Nephron (organoid): ENCODE data around the gene SKOR1.

ENCODE experiments used
- H3K27ac Mint-ChIP-seq, 3 experiments: 2 replicates each; pipeline ENCODE4 v1.8.0; 2020; ENCODE audit warnings: mixed read lengths in 3 of 3, mild to moderate bottlenecking in 2 of 3, moderate library complexity in 1 of 3
- H3K27me3 Mint-ChIP-seq: 2 replicates; pipeline ENCODE4 v1.8.0; 2021; ENCODE audit warnings: low read depth, mild to moderate bottlenecking, moderate library complexity, mixed read lengths
- H3K36me3 Mint-ChIP-seq: 2 replicates; pipeline ENCODE4 v1.8.0; 2020; ENCODE audit warnings: low read depth, mixed read lengths
- H3K4me1 Mint-ChIP-seq: 2 replicates; pipeline ENCODE4 v1.8.0; 2020; ENCODE audit warnings: mixed read lengths
- H3K4me3 Mint-ChIP-seq, 3 experiments: 2 replicates each; pipeline ENCODE4 v1.8.0; 2020; ENCODE audit warnings: mild to moderate bottlenecking in 3 of 3, mixed read lengths in 3 of 3, moderate library complexity in 2 of 3
- H3K9me3 Mint-ChIP-seq: 2 replicates; pipeline ENCODE4 v1.8.0; 2020; ENCODE audit warnings: mixed read lengths
- CTCF ChIP-seq, 3 experiments: fragments of 200-600 bp; sonication (generic); IDR thresholded peaks; one replicate each; pipeline ENCODE4 v1.5.0; 2021; ENCODE audit warnings: antibody characterized with exemption in 3 of 3; ENCODE audit not compliant: unreplicated experiment in 3 of 3

The SKOR1 gene

GRCh38 chr15:67832031-67832551 is 6.8 kb downstream of the SKOR1 start:
- Mint-ChIP-seq H3K4me1 (peaks cover 46% of the 10 kb centered on the region), H3K4me3 (peak overlapping the region; percentile 32 to 57 (median 32)), H3K9me3 (no peaks in the 10 kb centered on the region), H3K36me3 (no peaks in the 10 kb centered on the region), H3K27ac (no peak overlapping the region), H3K27me3 (peaks cover 91% of the 10 kb centered on the region)
- TF ChIP-seq CTCF (IDR thresholded peaks at IDR 0.05; ENCODE audit: unreplicated experiment in 3 of 3), result peak in 2 of 3 experiments; percentile 3 to 25

- Mint-ChIP-seq H3K4me1 (peaks cover 53% of the 10 kb centered on the region), H3K27me3 (peaks cover 97% of the 10 kb centered on the region), H3K27ac (no peak overlapping the region), H3K4me3 (peak overlapping the region; percentile 70 to 83 (median 73)), H3K36me3 (no peaks in the 10 kb centered on the region), H3K9me3 (no peaks in the 10 kb centered on the region)
- TF ChIP-seq CTCF (IDR thresholded peaks at IDR 0.05; ENCODE audit: unreplicated experiment in 3 of 3), result no peak
Measured at GRCh38 chr15:67832897-67833709, 7.8 kb downstream of the SKOR1 start.

GRCh38 chr15:67833710-67834511 is 8.6 kb downstream of the SKOR1 start:
- H3K9me3 Mint-ChIP-seq, result no peaks in the 10 kb centered on the region
- H3K4me1 Mint-ChIP-seq, result peaks cover 54% of the 10 kb centered on the region
- H3K4me3 Mint-ChIP-seq, result peak overlapping the region; percentile 73 to 83 (median 78)
- peak; percentile 46 to 63 (median 53) for TF ChIP-seq CTCF (IDR thresholded peaks at IDR 0.05; ENCODE audit: unreplicated experiment in 3 of 3)
- H3K36me3 Mint-ChIP-seq, result no peaks in the 10 kb centered on the region
- H3K27ac Mint-ChIP-seq, result no peak overlapping the region
- H3K27me3 Mint-ChIP-seq, result peaks cover 95% of the 10 kb centered on the region

GRCh38 chr15:67834581-67835296 is 9.4 kb downstream of the SKOR1 start:
- H3K9me3 Mint-ChIP-seq, result no peaks in the 10 kb centered on the region
- H3K4me3 Mint-ChIP-seq, result peak overlapping the region; percentile 80 to 83 (median 82)
- H3K27ac Mint-ChIP-seq, result no peak overlapping the region
- TF ChIP-seq CTCF (IDR thresholded peaks at IDR 0.05; ENCODE audit: unreplicated experiment in 3 of 3), result no peak
- H3K27me3 Mint-ChIP-seq, result peaks cover 92% of the 10 kb centered on the region
- H3K4me1 Mint-ChIP-seq, result peaks cover 51% of the 10 kb centered on the region
- H3K36me3 Mint-ChIP-seq, result no peaks in the 10 kb centered on the region

- no peak for TF ChIP-seq CTCF (IDR thresholded peaks at IDR 0.05; ENCODE audit: unreplicated experiment in 3 of 3)
- Mint-ChIP-seq H3K4me1 (peaks cover 53% of the 10 kb centered on the region), H3K4me3 (peak overlapping the region; percentile 80 to 83 (median 82)), H3K27me3 (peaks cover 88% of the 10 kb centered on the region), H3K27ac (no peak overlapping the region), H3K9me3 (no peaks in the 10 kb centered on the region), H3K36me3 (no peaks in the 10 kb centered on the region)
Measured at GRCh38 chr15:67835297-67836133, 10.2 kb downstream of the SKOR1 start.
